ENCODE data around the gene HIPK1.

DNA sequence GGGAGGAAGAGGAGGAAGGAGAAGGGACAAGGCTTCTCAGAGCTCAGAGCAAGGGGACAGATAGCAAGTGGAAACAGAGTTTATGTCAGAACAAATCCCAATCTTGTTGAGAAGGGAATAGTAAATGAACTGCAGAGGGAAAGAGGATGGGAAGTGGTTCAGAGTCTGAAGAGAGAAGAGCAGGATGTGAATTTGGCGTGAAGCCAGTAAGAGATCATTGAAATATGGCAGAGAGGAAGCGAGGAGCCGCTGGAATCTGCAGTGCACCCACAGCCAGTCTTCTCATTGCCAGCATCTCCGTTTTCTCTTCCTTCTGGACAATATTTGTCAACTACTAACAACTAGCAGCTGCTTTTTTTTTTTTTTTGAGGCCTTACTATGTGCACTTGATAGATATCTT, 69.2 kb downstream of the HIPK1 start:
- TF ChIP-seq, protein P1, sequence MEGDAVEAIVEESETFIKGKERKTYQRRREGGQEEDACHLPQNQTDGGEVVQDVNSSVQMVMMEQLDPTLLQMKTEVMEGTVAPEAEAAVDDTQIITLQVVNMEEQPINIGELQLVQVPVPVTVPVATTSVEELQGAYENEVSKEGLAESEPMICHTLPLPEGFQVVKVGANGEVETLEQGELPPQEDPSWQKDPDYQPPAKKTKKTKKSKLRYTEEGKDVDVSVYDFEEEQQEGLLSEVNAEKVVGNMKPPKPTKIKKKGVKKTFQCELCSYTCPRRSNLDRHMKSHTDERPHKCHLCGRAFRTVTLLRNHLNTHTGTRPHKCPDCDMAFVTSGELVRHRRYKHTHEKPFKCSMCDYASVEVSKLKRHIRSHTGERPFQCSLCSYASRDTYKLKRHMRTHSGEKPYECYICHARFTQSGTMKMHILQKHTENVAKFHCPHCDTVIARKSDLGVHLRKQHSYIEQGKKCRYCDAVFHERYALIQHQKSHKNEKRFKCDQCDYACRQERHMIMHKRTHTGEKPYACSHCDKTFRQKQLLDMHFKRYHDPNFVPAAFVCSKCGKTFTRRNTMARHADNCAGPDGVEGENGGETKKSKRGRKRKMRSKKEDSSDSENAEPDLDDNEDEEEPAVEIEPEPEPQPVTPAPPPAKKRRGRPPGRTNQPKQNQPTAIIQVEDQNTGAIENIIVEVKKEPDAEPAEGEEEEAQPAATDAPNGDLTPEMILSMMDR (IDR thresholded peaks at IDR 0.05 in 4 of 5, conservative IDR thresholded peaks at IDR 0.05 in 1 of 5), result no peak
- no peak for TF ChIP-seq POLR2A (IDR thresholded peaks at IDR 0.05)
